ENCODE measurements around the gene PABPN1. TPM values are rescaled to one million over a fixed set of nuclear protein-coding genes. Genes with fewer than 3 reads are reported as not detected.
A peak's percentile ranks its signal among the peaks of the same experiment; 100 is the strongest.

Gene PABPN1
- total and polyA plus RNA-seq, 2 of the 13 experiments (the other 11 are each of a cell fraction or from before 2014, with no cell fraction given): 233 to 524 TPM

GRCh38 chr14:23286020-23286901 lies 35.0 kb upstream of the PABPN1 start, which contains the start of gene HOMEZ (continued):
- TF ChIP-seq RFX5 (IDR thresholded peaks at IDR 0.05; ENCODE audit: low read depth, low read length): peak; percentile 83
- peak; percentile 50; the same call in 1 of the 2 replicates for TF ChIP-seq ZNF772 (CRISPR knock-in tag; IDR thresholded peaks at IDR 0.05)
- TF ChIP-seq ZNF142 (CRISPR knock-in tag; IDR thresholded peaks at IDR 0.05): peak; percentile 73; the same call in 1 of the 2 replicates
- peak; percentile 97 for TF ChIP-seq RBM39 (IDR thresholded peaks at IDR 0.05; ENCODE audit: low read depth, low read length, poor library complexity, severe bottlenecking)
- no peak for TF ChIP-seq CERS6 (CRISPR knock-in tag; IDR thresholded peaks at IDR 0.05)
- no peak; the same call in 1 of the 2 replicates for TF ChIP-seq ZFP41 (CRISPR knock-in tag; IDR thresholded peaks at IDR 0.05; ENCODE audit: borderline replicate concordance)
- TF ChIP-seq ZBTB44 (CRISPR knock-in tag; IDR thresholded peaks at IDR 0.05): peak; percentile 19; the same call in 1 of the 2 replicates
- TF ChIP-seq, protein P1, sequence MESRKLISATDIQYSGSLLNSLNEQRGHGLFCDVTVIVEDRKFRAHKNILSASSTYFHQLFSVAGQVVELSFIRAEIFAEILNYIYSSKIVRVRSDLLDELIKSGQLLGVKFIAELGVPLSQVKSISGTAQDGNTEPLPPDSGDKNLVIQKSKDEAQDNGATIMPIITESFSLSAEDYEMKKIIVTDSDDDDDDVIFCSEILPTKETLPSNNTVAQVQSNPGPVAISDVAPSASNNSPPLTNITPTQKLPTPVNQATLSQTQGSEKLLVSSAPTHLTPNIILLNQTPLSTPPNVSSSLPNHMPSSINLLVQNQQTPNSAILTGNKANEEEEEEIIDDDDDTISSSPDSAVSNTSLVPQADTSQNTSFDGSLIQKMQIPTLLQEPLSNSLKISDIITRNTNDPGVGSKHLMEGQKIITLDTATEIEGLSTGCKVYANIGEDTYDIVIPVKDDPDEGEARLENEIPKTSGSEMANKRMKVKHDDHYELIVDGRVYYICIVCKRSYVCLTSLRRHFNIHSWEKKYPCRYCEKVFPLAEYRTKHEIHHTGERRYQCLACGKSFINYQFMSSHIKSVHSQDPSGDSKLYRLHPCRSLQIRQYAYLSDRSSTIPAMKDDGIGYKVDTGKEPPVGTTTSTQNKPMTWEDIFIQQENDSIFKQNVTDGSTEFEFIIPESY (CRISPR knock-in tag; IDR thresholded peaks at IDR 0.05): peak; percentile 50; the same call in 1 of the 2 replicates
- TF ChIP-seq PRDM4 (CRISPR knock-in tag; IDR thresholded peaks at IDR 0.05; ENCODE audit: borderline replicate concordance): no peak
- TF ChIP-seq ZNF230 (CRISPR knock-in tag; IDR thresholded peaks at IDR 0.05): peak; percentile 98
- TF ChIP-seq ZNF354B (CRISPR knock-in tag; IDR thresholded peaks at IDR 0.05): no peak
- peak; percentile 88; the same call in 1 of the 2 replicates for TF ChIP-seq SNAPC2 (CRISPR knock-in tag; IDR thresholded peaks at IDR 0.05)
- TF ChIP-seq CREBL2 (CRISPR knock-in tag; IDR thresholded peaks at IDR 0.05; ENCODE audit: borderline replicate concordance): peak; percentile 95; the same call in 1 of the 2 replicates
